Stimulated activated CD4-positive, alpha-beta T cell treated with anti-CD3 and anti-CD28 coated beads, Interleukin-2, amount 100 ng/mL, for 48 hours (primary cell): ENCODE measurements around the gene TRAF5.
"Not testable (repeated sequence)": the region's sequence is repeated elsewhere in the genome, so short reads cannot be mapped to it uniquely, and the experiment has no call there.

Source experiments
- DNase-seq, 2 donors: peaks; one replicate each; pipeline ENCODE4 v3.0.0-alpha.2; 2020

Gene TRAF5

GRCh38 chr1:211326528-211327345, at the start of gene TRAF5:
TSS of gene TRAF5 (plus strand) at chr1:211326833. CDS start at chr1:211353240, 26,407 bp downstream.
- DNase-seq: peak in 1 of 2 donors; percentile 43

- no peak for DNase-seq
Observed at GRCh38 chr1:211279340-211279739, 47.3 kb upstream of the TRAF5 start.

GRCh38 chr1:211280910-211281309, 45.7 kb upstream of the TRAF5 start:
- no peak for DNase-seq

GRCh38 chr1:211281320-211282022, 45.2 kb upstream of the TRAF5 start:
- DNase-seq: no peak

GRCh38 chr1:211282023-211282373, 44.6 kb upstream of the TRAF5 start:
- DNase-seq: no peak

- no peak for DNase-seq
Observed at GRCh38 chr1:211285196-211285595, 41.4 kb upstream of the TRAF5 start.

- no peak for DNase-seq
Observed at GRCh38 chr1:211287218-211287617, 39.4 kb upstream of the TRAF5 start.

- no peak for DNase-seq
Observed at GRCh38 chr1:211292411-211292810, 34.2 kb upstream of the TRAF5 start.

- DNase-seq: no peak
Observed at GRCh38 chr1:211296396-211296795, 30.2 kb upstream of the TRAF5 start.

GRCh38 chr1:211305044-211305443, 21.6 kb upstream of the TRAF5 start:
- DNase-seq: no peak

- DNase-seq: no peak
Observed at GRCh38 chr1:211309617-211310016, 17.0 kb upstream of the TRAF5 start.

- no peak for DNase-seq
Observed at GRCh38 chr1:211313392-211313791, 13.2 kb upstream of the TRAF5 start.

GRCh38 chr1:211318576-211319280, 7.9 kb upstream of the TRAF5 start:
- DNase-seq: no peak

GRCh38 chr1:211319892-211320291, 6.7 kb upstream of the TRAF5 start:
- no peak for DNase-seq

GRCh38 chr1:211320980-211321379, 5.7 kb upstream of the TRAF5 start:
- no peak for DNase-seq

- DNase-seq: not testable (repeated sequence)
Observed at GRCh38 chr1:211321646-211322045, 5.0 kb upstream of the TRAF5 start.

GRCh38 chr1:211323156-211324063, 3.2 kb upstream of the TRAF5 start:
- peak; percentile 50 to 53 for DNase-seq

- no peak for DNase-seq
Observed at GRCh38 chr1:211324992-211325775, 1.4 kb upstream of the TRAF5 start.

- DNase-seq: no peak
Observed at GRCh38 chr1:211326140-211326527, 499 bp upstream of the TRAF5 start.

- no peak for DNase-seq
Observed at GRCh38 chr1:211327346-211327921, 801 bp downstream of the TRAF5 start.

GRCh38 chr1:211328084-211328694, 1.6 kb downstream of the TRAF5 start:
- DNase-seq: no peak
